A549 (cell line): ENCODE data around the gene CALM1.

Experiments used
- CEBPB ChIP-seq, 2 experiments: fragments of >200 bp in 1 of 2; sonication (Bioruptor Twin) in 1 of 2; formaldehyde crosslinking in 1 of 2; IDR thresholded peaks; 2 replicates each; pipeline ENCODE4 v1.6.1; 2012 to 2016
- EP300 ChIP-seq, 2 experiments: fragments of >200 bp; sonication (Bioruptor Twin); formaldehyde crosslinking; IDR thresholded peaks; 2 replicates in 1 of 2; 3 replicates in 1 of 2; pipeline ENCODE4 v1.6.1; 2016 to 2017
- FOSL2 ChIP-seq, 2 experiments: fragments of 450-650 bp in 1 of 2; fragments of >200 bp in 1 of 2; sonication (Bioruptor Twin) in 1 of 2; formaldehyde crosslinking; IDR thresholded peaks; 2 replicates each; pipeline versions ENCODE4 v1.5.0 to v1.6.1; 2016 to 2020; ENCODE audit warnings: mild to moderate bottlenecking in 1 of 2, moderate library complexity in 1 of 2
- JUN ChIP-seq, 2 experiments: fragments of >200 bp; sonication (Bioruptor Twin); formaldehyde crosslinking; IDR thresholded peaks; 2 replicates in 1 of 2; 3 replicates in 1 of 2; pipeline ENCODE4 v1.6.1; 2016 to 2017
- MAFK ChIP-seq: fragments of 450-650 bp; IDR thresholded peaks from 2 replicates; pipeline ENCODE4 v1.6.1; 2014; ENCODE audit not compliant: partially characterized antibody
- MAX ChIP-seq: IDR thresholded peaks from 2 replicates; pipeline ENCODE4 v1.6.1; 2012
- MYC ChIP-seq: IDR thresholded peaks from 2 replicates; pipeline ENCODE4 v1.6.1; 2012; ENCODE audit warnings: mild to moderate bottlenecking, inconsistent platforms, low read length, improper control_type of control experiment, borderline replicate concordance
- NPAS2 ChIP-seq: fragments of 250-450 bp; sonication (Bioruptor Pico); IDR thresholded peaks from 2 replicates; pipeline ENCODE4 v1.8.0; 2022; ENCODE audit warnings: mild to moderate bottlenecking, moderate library complexity, borderline replicate concordance
- TF ChIP-seq, protein P1 (sequence below): fragments of >200 bp; sonication (Bioruptor Twin); formaldehyde crosslinking; IDR thresholded peaks from 3 replicates; pipeline ENCODE4 v1.5.1; 2016

GRCh38 chr14:90398315-90398839 is 1.5 kb downstream of the CALM1 start:
- TF ChIP-seq MAX (no peak), EP300 (IDR thresholded peaks at IDR 0.05) (no peak), CEBPB (IDR thresholded peaks at IDR 0.05) (no peak), MYC (no peak), MAFK (no peak), NPAS2 (CRISPR knock-in tag) (no peak), JUN (IDR thresholded peaks at IDR 0.05) (no peak), FOSL2 (IDR thresholded peaks at IDR 0.05) (no peak), FOSL2 (CRISPR knock-in tag; IDR thresholded peaks at IDR 0.05) (no peak)
- TF ChIP-seq, protein P1, sequence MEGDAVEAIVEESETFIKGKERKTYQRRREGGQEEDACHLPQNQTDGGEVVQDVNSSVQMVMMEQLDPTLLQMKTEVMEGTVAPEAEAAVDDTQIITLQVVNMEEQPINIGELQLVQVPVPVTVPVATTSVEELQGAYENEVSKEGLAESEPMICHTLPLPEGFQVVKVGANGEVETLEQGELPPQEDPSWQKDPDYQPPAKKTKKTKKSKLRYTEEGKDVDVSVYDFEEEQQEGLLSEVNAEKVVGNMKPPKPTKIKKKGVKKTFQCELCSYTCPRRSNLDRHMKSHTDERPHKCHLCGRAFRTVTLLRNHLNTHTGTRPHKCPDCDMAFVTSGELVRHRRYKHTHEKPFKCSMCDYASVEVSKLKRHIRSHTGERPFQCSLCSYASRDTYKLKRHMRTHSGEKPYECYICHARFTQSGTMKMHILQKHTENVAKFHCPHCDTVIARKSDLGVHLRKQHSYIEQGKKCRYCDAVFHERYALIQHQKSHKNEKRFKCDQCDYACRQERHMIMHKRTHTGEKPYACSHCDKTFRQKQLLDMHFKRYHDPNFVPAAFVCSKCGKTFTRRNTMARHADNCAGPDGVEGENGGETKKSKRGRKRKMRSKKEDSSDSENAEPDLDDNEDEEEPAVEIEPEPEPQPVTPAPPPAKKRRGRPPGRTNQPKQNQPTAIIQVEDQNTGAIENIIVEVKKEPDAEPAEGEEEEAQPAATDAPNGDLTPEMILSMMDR, result no peak
